ENCODE results near the gene NT5C2. TPM values are rescaled to one million over a fixed set of nuclear protein-coding genes. Genes with fewer than 3 reads are reported as not detected.
"Not testable (repeated sequence)": the region's sequence is repeated elsewhere in the genome, so short reads cannot be mapped to it uniquely, and the experiment has no call there.

The NT5C2 gene
- total RNA-seq = 10 to 100 TPM; 68.9 to 69.4 TPM

- POLR2A ChIA-PET = interaction anchor here (0.7 to 3.0 kb wide), 8 partner anchors 11 to 276 kb away, joined by 3 to 20 read pairs (median 4); partner anchors contain the start of genes CALHM2 and CNNM2
- DNase-seq = peak; percentile 86
- Mint-ChIP-seq H3K27me3 (peaks cover 5% of the 10 kb centered on the region), H3K36me3 (peaks cover 15% of the 10 kb centered on the region), H3K4me1 (peaks cover 35% of the 10 kb centered on the region), H3K9me3 (no peaks in the 10 kb centered on the region), H3K27ac (peak within 1 kb of the TSS; percentile 99), H3K4me3 (peak within 1 kb of the TSS; percentile 92)
- peak; percentile 84 for ATAC-seq (ENCODE audit: low read depth)
These were observed at the start of gene NT5C2 for GRCh38 chr10:103193107-103193819. Gene NT5C2, minus strand, starts transcription at chr10:103193272. Its CDS starts 18,314 bp downstream, at chr10:103174958.

- POLR2A ChIA-PET = interaction anchor here (0.7 to 1.4 kb wide), 2 partner anchors 87 to 323 kb away, joined by 3 read pairs; partner anchors contain the start of gene CNNM2
- H3K4me3 Mint-ChIP-seq = no peak overlapping the region
- no peaks in the 10 kb centered on the region for H3K36me3 Mint-ChIP-seq
These were observed 48.4 kb upstream of the NT5C2 start for GRCh38 chr10:103241262-103242011.

DNA sequence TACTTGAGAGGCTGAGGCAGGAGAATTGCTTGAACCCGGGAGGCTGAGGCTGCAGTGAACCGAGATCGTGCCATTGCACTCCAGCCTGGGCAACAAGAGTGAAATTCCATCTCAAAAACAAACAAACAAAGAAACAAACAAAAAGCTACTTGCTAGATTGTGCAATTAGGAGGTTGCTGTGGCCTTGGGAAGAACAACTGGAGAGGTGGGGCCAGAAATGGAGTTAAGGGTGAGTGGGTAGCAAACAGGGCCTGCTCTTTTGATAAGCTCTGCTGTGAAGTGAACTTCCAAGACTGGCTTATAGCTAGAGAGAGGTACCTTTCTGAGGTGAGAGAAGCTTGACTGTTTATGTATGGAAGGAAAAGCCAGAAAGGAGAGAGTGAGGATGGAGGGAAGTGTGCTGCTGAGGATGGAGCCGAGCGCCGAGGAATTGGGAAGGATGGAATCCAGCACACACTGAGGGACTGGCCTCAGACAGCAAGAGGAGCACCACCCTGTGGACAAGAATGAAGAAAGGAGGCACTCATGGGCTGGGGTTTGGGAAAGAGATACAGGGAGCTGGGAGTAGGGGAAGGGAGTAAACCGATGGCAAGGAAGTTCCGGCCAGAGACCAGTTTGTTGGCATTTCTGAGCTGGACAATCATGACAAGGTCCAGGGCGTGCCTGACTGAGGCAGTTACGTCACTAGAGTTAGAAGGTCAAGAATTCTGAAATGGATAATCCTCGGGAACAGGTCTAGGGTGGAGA lies 45.6 kb upstream of the NT5C2 start:
- no peaks in the 10 kb centered on the region for H3K36me3 Mint-ChIP-seq
- peaks cover 6% of the 10 kb centered on the region for H3K27me3 Mint-ChIP-seq
- no peaks in the 10 kb centered on the region for H3K9me3 Mint-ChIP-seq
- POLR2A ChIA-PET = interaction anchor here (0.7 to 0.9 kb wide), 2 partner anchors 77 to 158 kb away, joined by 3 to 5 read pairs; partner anchors contain the start of genes ATP5MK and PDCD11
- H3K4me1 Mint-ChIP-seq = peaks cover 13% of the 10 kb centered on the region
- H3K27ac Mint-ChIP-seq = no peak overlapping the region
- DNase-seq (no peak), ATAC-seq (ENCODE audit: low read depth) (no peak)
- H3K4me3 Mint-ChIP-seq = no peak overlapping the region

More at GRCh38 chr10:103241262-103242011, 48.4 kb upstream of the NT5C2 start:
- Mint-ChIP-seq H3K27me3 (peaks cover 3% of the 10 kb centered on the region), H3K27ac (no peak overlapping the region), H3K4me1 (peaks cover 14% of the 10 kb centered on the region), H3K9me3 (no peaks in the 10 kb centered on the region)
- DNase-seq (no peak), ATAC-seq (ENCODE audit: low read depth) (no peak)

DNA sequence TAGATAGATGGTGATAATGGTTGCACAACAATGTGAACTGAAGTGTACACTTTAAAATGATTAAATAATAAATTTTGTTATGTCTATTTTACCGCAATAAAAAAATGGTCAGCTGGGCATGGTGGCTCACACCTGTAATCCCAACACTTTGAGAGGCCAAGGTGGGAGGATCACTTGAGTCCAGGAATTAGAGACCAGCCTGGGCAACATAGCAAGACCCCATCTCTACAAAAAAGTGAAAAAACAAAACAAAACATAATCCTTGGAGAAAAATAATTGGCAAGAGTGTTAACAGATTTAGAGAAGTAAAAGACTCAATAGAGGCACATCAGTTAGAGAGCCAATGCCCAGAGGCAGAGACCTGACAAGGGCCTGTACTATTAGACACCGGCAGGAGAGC lies 42.7 kb upstream of the NT5C2 start:
- Mint-ChIP-seq H3K27ac (no peak overlapping the region), H3K4me1 (peaks cover 11% of the 10 kb centered on the region), H3K9me3 (no peaks in the 10 kb centered on the region), H3K27me3 (peaks cover 8% of the 10 kb centered on the region), H3K36me3 (no peaks in the 10 kb centered on the region), H3K4me3 (no peak overlapping the region)
- POLR2A ChIA-PET = no interaction called here
- no peak for ATAC-seq (ENCODE audit: low read depth)
- no peak for DNase-seq

DNA sequence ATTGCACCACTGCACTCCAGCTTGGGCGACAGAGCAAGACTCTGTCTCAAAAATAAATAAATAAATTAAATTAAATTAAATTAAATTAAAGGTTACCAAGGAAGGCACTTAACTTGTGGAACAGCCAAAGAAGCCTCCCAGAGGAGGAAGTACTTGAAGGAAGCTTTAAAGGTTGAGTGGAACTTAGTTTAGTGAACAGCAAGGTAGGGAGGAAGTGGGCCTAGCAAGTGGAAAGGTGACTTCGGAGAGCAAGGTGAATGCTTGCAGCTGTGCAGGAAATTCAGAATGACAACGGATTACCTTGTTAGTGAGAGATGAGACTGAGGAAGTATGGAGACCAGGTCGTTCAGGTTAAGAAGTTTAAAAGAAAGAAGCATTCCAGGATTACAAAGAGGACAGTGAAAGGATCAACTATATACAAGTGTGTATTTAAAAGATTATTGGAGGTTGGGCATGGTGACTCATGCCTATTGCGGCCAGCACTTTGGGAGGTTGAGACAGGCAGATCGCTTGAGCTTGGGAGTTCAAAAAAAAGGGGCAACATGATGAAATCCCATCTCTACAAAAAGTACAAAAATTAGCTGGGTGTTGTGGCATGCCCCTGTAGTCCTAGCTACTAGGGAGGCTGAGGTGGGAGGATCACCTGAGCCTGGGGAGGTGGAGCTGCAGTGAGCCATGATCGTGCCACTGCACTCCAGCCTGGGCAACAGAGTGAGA lies 39.9 kb upstream of the NT5C2 start:
- peaks cover 8% of the 10 kb centered on the region for H3K27me3 Mint-ChIP-seq
- no peaks in the 10 kb centered on the region for H3K36me3 Mint-ChIP-seq
- no peaks in the 10 kb centered on the region for H3K9me3 Mint-ChIP-seq
- H3K27ac Mint-ChIP-seq = no peak overlapping the region
- peaks cover 3% of the 10 kb centered on the region for H3K4me1 Mint-ChIP-seq
- no peak overlapping the region for H3K4me3 Mint-ChIP-seq
- DNase-seq = no peak
- POLR2A ChIA-PET = no interaction called here
- ATAC-seq (ENCODE audit: low read depth) = no peak

DNA sequence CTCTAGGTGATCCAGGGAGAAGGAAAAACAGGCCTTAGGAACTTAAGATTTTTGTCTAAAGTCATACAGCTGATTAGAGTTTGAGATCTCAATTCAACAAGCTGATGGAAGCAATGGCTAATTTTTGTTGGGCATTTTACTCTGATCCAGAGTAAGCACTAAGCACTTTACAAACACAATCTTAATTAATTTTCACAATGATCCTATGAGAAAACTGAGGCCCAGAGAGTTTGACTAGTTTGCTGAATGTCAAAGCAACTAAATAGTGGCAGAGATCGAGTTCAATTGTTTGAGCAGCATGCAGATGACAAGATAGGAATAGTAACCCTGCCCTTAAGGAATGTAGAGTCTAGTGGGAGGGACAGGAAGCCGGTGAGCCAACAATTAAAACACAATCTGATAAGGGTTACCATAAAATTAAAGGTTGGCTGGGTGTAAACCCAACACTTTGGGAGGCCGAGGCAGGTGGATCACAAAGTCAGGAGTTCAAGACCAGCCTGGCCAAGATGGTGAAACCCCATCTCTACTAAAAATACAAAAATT lies 39.1 kb upstream of the NT5C2 start:
- no peak for DNase-seq
- no peak for ATAC-seq (ENCODE audit: low read depth)
- no peak overlapping the region for H3K27ac Mint-ChIP-seq
- H3K27me3 Mint-ChIP-seq = peaks cover 8% of the 10 kb centered on the region
- H3K4me1 Mint-ChIP-seq = peaks cover 3% of the 10 kb centered on the region
- H3K36me3 Mint-ChIP-seq = no peaks in the 10 kb centered on the region
- POLR2A ChIA-PET = no interaction called here
- H3K9me3 Mint-ChIP-seq = no peaks in the 10 kb centered on the region
- H3K4me3 Mint-ChIP-seq = no peak overlapping the region

DNA sequence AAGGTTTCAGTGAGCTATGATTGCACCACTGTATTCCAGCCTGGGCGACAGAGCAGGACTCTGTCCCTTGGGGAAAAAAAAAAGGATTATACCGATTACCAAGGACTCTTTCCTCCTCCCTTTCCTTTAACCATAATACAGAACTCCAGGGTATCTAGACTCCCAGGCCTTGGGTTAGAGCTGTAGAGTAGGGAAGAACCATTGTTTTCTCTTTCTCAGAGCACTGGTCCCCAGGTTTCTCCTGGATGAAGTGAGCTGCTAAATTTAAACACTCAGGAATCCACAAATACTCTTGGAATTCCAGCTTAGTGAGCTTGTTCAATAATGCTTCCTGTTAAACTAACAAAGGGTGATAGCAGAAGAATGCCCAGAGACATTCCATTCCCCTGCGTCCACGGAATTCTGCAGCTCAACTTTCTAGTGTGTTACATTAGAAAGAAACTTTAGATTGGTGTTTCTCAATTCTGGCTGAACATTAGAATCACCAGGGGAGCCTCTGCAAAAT lies 38.0 kb upstream of the NT5C2 start:
- DNase-seq (no peak), ATAC-seq (ENCODE audit: low read depth) (no peak)
- Mint-ChIP-seq H3K4me3 (no peak overlapping the region), H3K27me3 (peaks cover 8% of the 10 kb centered on the region), H3K9me3 (no peaks in the 10 kb centered on the region), H3K4me1 (peaks cover 3% of the 10 kb centered on the region), H3K27ac (no peak overlapping the region), H3K36me3 (no peaks in the 10 kb centered on the region)
- POLR2A ChIA-PET = no interaction called here

DNA sequence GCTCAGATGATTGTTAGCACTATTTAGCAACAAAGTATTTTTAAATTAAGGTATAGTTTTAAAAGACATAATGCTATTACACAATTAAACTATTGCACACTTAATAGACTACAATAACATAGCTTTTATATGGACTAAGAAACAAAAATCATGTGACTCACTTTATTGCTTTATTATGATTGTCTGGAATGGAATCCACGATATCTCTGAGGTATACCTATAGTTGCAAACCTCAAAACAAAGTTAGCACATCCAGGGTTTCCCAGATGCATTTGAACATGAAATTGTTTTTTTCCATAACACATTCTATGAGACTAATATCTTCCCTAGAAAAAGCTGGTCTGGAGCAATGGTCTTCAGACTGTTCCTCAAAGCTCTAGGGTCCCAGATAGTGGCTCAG lies 34.3 kb upstream of the NT5C2 start:
- H3K27ac Mint-ChIP-seq = no peak overlapping the region
- H3K4me1 Mint-ChIP-seq = peaks cover 1% of the 10 kb centered on the region
- no peak for ATAC-seq (ENCODE audit: low read depth)
- peaks cover 7% of the 10 kb centered on the region for H3K36me3 Mint-ChIP-seq
- H3K4me3 Mint-ChIP-seq = no peak overlapping the region
- peaks cover 14% of the 10 kb centered on the region for H3K9me3 Mint-ChIP-seq
- no peak for DNase-seq
- H3K27me3 Mint-ChIP-seq = no peaks in the 10 kb centered on the region
- POLR2A ChIA-PET = no interaction called here

GRCh38 chr10:103225939-103226338 lies 32.9 kb upstream of the NT5C2 start:
- peaks cover 16% of the 10 kb centered on the region for H3K9me3 Mint-ChIP-seq
- H3K36me3 Mint-ChIP-seq = peaks cover 7% of the 10 kb centered on the region
- ATAC-seq (ENCODE audit: low read depth) (no peak), DNase-seq (no peak)
- no peak overlapping the region for H3K27ac Mint-ChIP-seq
- peaks cover 1% of the 10 kb centered on the region for H3K4me1 Mint-ChIP-seq
- POLR2A ChIA-PET = no interaction called here
- H3K27me3 Mint-ChIP-seq = no peaks in the 10 kb centered on the region
- H3K4me3 Mint-ChIP-seq = no peak overlapping the region

DNA sequence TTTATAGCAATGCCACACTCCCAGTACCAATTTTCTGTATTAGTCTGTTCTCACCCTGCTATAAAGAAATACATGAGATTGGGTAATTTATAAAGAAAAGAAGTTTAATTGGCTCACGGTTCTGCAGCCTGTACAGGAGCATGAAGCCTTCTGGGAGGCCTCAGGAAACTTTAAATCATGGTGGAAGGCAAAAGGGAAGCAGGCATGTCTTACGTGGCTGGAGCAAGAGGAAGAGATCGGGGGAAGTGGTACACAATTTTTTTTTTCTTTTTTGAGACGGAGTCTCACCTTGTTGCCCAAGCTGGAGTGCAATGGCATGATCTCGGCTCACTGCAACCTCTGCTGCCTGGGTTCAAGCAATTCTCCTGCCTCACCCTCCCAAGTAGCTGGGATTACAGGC lies 31.6 kb upstream of the NT5C2 start:
- ATAC-seq (ENCODE audit: low read depth); POLR2A ChIA-PET: not testable (repeated sequence)

GRCh38 chr10:103224133-103224532 lies 31.1 kb upstream of the NT5C2 start:
- H3K9me3 Mint-ChIP-seq = peaks cover 16% of the 10 kb centered on the region
- POLR2A ChIA-PET = no interaction called here

More for the DNA sequence above, 31.6 kb upstream of the NT5C2 start:
- H3K4me1 Mint-ChIP-seq, H3K36me3 Mint-ChIP-seq, H3K4me3 Mint-ChIP-seq, DNase-seq, H3K27me3 Mint-ChIP-seq, H3K27ac Mint-ChIP-seq: not testable (repeated sequence)
- H3K9me3 Mint-ChIP-seq = peaks cover 16% of the 10 kb centered on the region

GRCh38 chr10:103216362-103216761 lies 23.3 kb upstream of the NT5C2 start:
- H3K27me3 Mint-ChIP-seq; POLR2A ChIA-PET; H3K4me1 Mint-ChIP-seq; H3K4me3 Mint-ChIP-seq; DNase-seq; H3K36me3 Mint-ChIP-seq; ATAC-seq (ENCODE audit: low read depth); H3K9me3 Mint-ChIP-seq; H3K27ac Mint-ChIP-seq: not testable (repeated sequence)

More at GRCh38 chr10:103224133-103224532, 31.1 kb upstream of the NT5C2 start:
- no peak for DNase-seq
- peaks cover 1% of the 10 kb centered on the region for H3K4me1 Mint-ChIP-seq
- no peak overlapping the region for H3K27ac Mint-ChIP-seq
- no peak overlapping the region for H3K4me3 Mint-ChIP-seq
- no peak for ATAC-seq (ENCODE audit: low read depth)
- H3K27me3 Mint-ChIP-seq = no peaks in the 10 kb centered on the region
- peaks cover 7% of the 10 kb centered on the region for H3K36me3 Mint-ChIP-seq

All from activated naive CD8-positive, alpha-beta T cell treated with anti-CD3 and anti-CD28 coated beads, Interleukin-2, amount 10 ng/mL, durations not matched to agents 7 days and 5 days (primary cell).